ENCODE data around the gene PRUNE1. TPM values are rescaled to one million over a fixed set of nuclear protein-coding genes. Genes with fewer than 3 reads are reported as not detected.

The PRUNE1 gene
- total and polyA plus RNA-seq, 2 experiments from 2014 or later = 21.6 to 26.5 TPM

- H3K27me3 ChIP-seq = no peaks in the 10 kb centered on the region
- no peak for DNase-seq (ENCODE audit: low spot score)
- H3K4me2 ChIP-seq = peak overlapping the region; percentile 28
- TF ChIP-seq EZH2 (IDR thresholded peaks at IDR 0.05; ENCODE audit: borderline replicate concordance) (no peak), CTCF (IDR thresholded peaks at IDR 0.05; ENCODE audit: poor library complexity) (no peak), EZH2phosphoT487 (IDR thresholded peaks at IDR 0.05; ENCODE audit: low read depth, severe bottlenecking, unreplicated experiment) (no peak)
- H3K4me1 ChIP-seq (ENCODE audit: insufficient read depth) = peaks cover 58% of the 10 kb centered on the region
- WGBS (ENCODE audit: low lambda C conversion rate, missing lambda C conversion rate) = 86% methylated on average over 9 of the region's 9 CpGs
- peaks cover 4% of the 10 kb centered on the region for H4K20me1 ChIP-seq (ENCODE audit: insufficient read depth, poor library complexity, severe bottlenecking)
- peaks cover 37% of the 10 kb centered on the region for H3K79me2 ChIP-seq
- no peak overlapping the region for H3K4me3 ChIP-seq
- no peaks in the 10 kb centered on the region for H3K36me3 ChIP-seq (replicated peaks; ENCODE audit: insufficient read depth, low read depth)
- no peaks in the 10 kb centered on the region for H3K9me2 ChIP-seq (replicated peaks; ENCODE audit: insufficient read depth)
- no peak overlapping the region for H2AFZ ChIP-seq
- no peaks in the 10 kb centered on the region for H3K9me3 ChIP-seq (ENCODE audit: low read depth)
- H3K27ac ChIP-seq = peak overlapping the region; percentile 94
Observed at GRCh38 chr1:150976401-150976821, 31.8 kb upstream of the PRUNE1 start.

GRCh38 chr1:150976879-150977694 is 31.2 kb upstream of the PRUNE1 start:
- TF ChIP-seq EZH2 (IDR thresholded peaks at IDR 0.05; ENCODE audit: borderline replicate concordance) = no peak
- Histone ChIP-seq H3K79me2 (peaks cover 30% of the 10 kb centered on the region), H3K4me2 (peak overlapping the region; percentile 28), H3K4me3 (no peak overlapping the region), H3K36me3 (replicated peaks; ENCODE audit: insufficient read depth, low read depth) (no peaks in the 10 kb centered on the region), H2AFZ (no peak overlapping the region), H3K9me3 (ENCODE audit: low read depth) (no peaks in the 10 kb centered on the region), H4K20me1 (ENCODE audit: insufficient read depth, poor library complexity, severe bottlenecking) (peaks cover 4% of the 10 kb centered on the region), H3K27me3 (no peaks in the 10 kb centered on the region), H3K9me2 (replicated peaks; ENCODE audit: insufficient read depth) (no peaks in the 10 kb centered on the region), H3K27ac (peak overlapping the region; percentile 94), H3K4me1 (ENCODE audit: insufficient read depth) (peaks cover 58% of the 10 kb centered on the region)
- peak; percentile 76 for DNase-seq (ENCODE audit: low spot score)
- WGBS (ENCODE audit: low lambda C conversion rate, missing lambda C conversion rate) = 56% methylated on average over 11 of the region's 11 CpGs

- no peaks in the 10 kb centered on the region for H4K20me1 ChIP-seq (ENCODE audit: insufficient read depth, poor library complexity, severe bottlenecking)
- H3K79me2 ChIP-seq = peaks cover 10% of the 10 kb centered on the region
- 41% methylated on average over 23 of the region's 23 CpGs for WGBS (ENCODE audit: low lambda C conversion rate, missing lambda C conversion rate)
- no peak overlapping the region for H3K4me3 ChIP-seq
- peak overlapping the region; percentile 26 for H2AFZ ChIP-seq
- H3K36me3 ChIP-seq (replicated peaks; ENCODE audit: insufficient read depth, low read depth) = no peaks in the 10 kb centered on the region
- DNase-seq (ENCODE audit: low spot score) = peak; percentile 94
- peak overlapping the region; percentile 60 for H3K4me2 ChIP-seq
- H3K27me3 ChIP-seq = no peaks in the 10 kb centered on the region
- no peaks in the 10 kb centered on the region for H3K9me3 ChIP-seq (ENCODE audit: low read depth)
- H3K9me2 ChIP-seq (replicated peaks; ENCODE audit: insufficient read depth) = no peaks in the 10 kb centered on the region
- TF ChIP-seq CTCF (IDR thresholded peaks at IDR 0.05; ENCODE audit: poor library complexity) = peak; percentile 100
- TF ChIP-seq EZH2 (IDR thresholded peaks at IDR 0.05; ENCODE audit: borderline replicate concordance) = no peak
- TF ChIP-seq EZH2phosphoT487 (IDR thresholded peaks at IDR 0.05; ENCODE audit: low read depth, severe bottlenecking, unreplicated experiment) = no peak
- H3K4me1 ChIP-seq (ENCODE audit: insufficient read depth) = peaks cover 57% of the 10 kb centered on the region
- no peak overlapping the region for H3K27ac ChIP-seq
Observed at GRCh38 chr1:150979092-150980056, 28.9 kb upstream of the PRUNE1 start.
